Measurements from ENCODE around the gene RDH14. TPM values are rescaled to one million over a fixed set of nuclear protein-coding genes. Genes with fewer than 3 reads are reported as not detected.

RDH14 gene
- 10 to 100 TPM in 1 of 2 donors, 1 to 10 TPM in 1; 8.7 to 10.1 TPM for total RNA-seq
- 5.5 to 13.4 reads per million in 2 donors for total RNA-seq

- Mint-ChIP-seq H3K4me3 (peak within 1 kb of the TSS; percentile 91), H3K4me1 (peaks cover 22% of the 10 kb centered on the region), H3K27ac (peak within 1 kb of the TSS; percentile 92), H3K36me3 (ENCODE audit: low read depth) (peaks cover 3% of the 10 kb centered on the region), H3K27me3 (no peaks in the 10 kb centered on the region)
- ATAC-seq: peak; percentile 91
- peak; percentile 81 to 84 (median 83) for DNase-seq
- H3K9me3 ChIP-seq (ENCODE audit: control insufficient read depth, low read length, poor library complexity, severe bottlenecking): no peaks in the 10 kb centered on the region
These were observed at the start of gene RDH14 for GRCh38 chr2:18560031-18560796. Gene RDH14 (minus strand): TSS chr2:18560653. CDS start chr2:18560572, 81 bp downstream.

GRCh38 chr2:18610090-18610489 is 49.6 kb upstream of the RDH14 start:
- H3K27me3 Mint-ChIP-seq: no peaks in the 10 kb centered on the region
- no peak overlapping the region for H3K27ac Mint-ChIP-seq
- peaks cover 5% of the 10 kb centered on the region for H3K4me1 Mint-ChIP-seq
- no peak overlapping the region for H3K4me3 Mint-ChIP-seq
- H3K36me3 Mint-ChIP-seq (ENCODE audit: low read depth): no peaks in the 10 kb centered on the region
- ATAC-seq (no peak), DNase-seq (no peak)
- H3K9me3 ChIP-seq (ENCODE audit: control insufficient read depth, low read length, poor library complexity, severe bottlenecking): no peaks in the 10 kb centered on the region

GRCh38 chr2:18605115-18605514 is 44.7 kb upstream of the RDH14 start:
- no peaks in the 10 kb centered on the region for H3K27me3 Mint-ChIP-seq
- ATAC-seq: no peak
- no peaks in the 10 kb centered on the region for H3K36me3 Mint-ChIP-seq (ENCODE audit: low read depth)
- H3K9me3 ChIP-seq (ENCODE audit: control insufficient read depth, low read length, poor library complexity, severe bottlenecking): no peaks in the 10 kb centered on the region
- no peak overlapping the region for H3K27ac Mint-ChIP-seq
- peaks cover 5% of the 10 kb centered on the region for H3K4me1 Mint-ChIP-seq
- H3K4me3 Mint-ChIP-seq: no peak overlapping the region
- no peak for DNase-seq

- no peak overlapping the region for H3K27ac Mint-ChIP-seq
- no peaks in the 10 kb centered on the region for H3K27me3 Mint-ChIP-seq
- no peak overlapping the region for H3K4me3 Mint-ChIP-seq
- H3K36me3 Mint-ChIP-seq (ENCODE audit: low read depth): no peaks in the 10 kb centered on the region
- H3K4me1 Mint-ChIP-seq: peaks cover 5% of the 10 kb centered on the region
- ATAC-seq (no peak), DNase-seq (no peak)
- no peaks in the 10 kb centered on the region for H3K9me3 ChIP-seq (ENCODE audit: control insufficient read depth, low read length, poor library complexity, severe bottlenecking)
These were observed 44.1 kb upstream of the RDH14 start for GRCh38 chr2:18604531-18604885.

- H3K27ac Mint-ChIP-seq: no peak overlapping the region
- H3K27me3 Mint-ChIP-seq: no peaks in the 10 kb centered on the region
- ATAC-seq (no peak), DNase-seq (no peak)
- H3K9me3 ChIP-seq (ENCODE audit: control insufficient read depth, low read length, poor library complexity, severe bottlenecking): no peaks in the 10 kb centered on the region
- peaks cover 5% of the 10 kb centered on the region for H3K4me1 Mint-ChIP-seq
- H3K36me3 Mint-ChIP-seq (ENCODE audit: low read depth): no peaks in the 10 kb centered on the region
- H3K4me3 Mint-ChIP-seq: no peak overlapping the region
These were observed 43.5 kb upstream of the RDH14 start for GRCh38 chr2:18603854-18604530.

- Mint-ChIP-seq H3K4me1 (peaks cover 5% of the 10 kb centered on the region), H3K36me3 (ENCODE audit: low read depth) (no peaks in the 10 kb centered on the region), H3K27ac (no peak overlapping the region), H3K27me3 (no peaks in the 10 kb centered on the region), H3K4me3 (no peak overlapping the region)
- DNase-seq (no peak), ATAC-seq (no peak)
- H3K9me3 ChIP-seq (ENCODE audit: control insufficient read depth, low read length, poor library complexity, severe bottlenecking): no peaks in the 10 kb centered on the region
These were observed 41.8 kb upstream of the RDH14 start for GRCh38 chr2:18602298-18602697.

GRCh38 chr2:18600255-18600613 is 39.8 kb upstream of the RDH14 start:
- Mint-ChIP-seq H3K27me3 (no peaks in the 10 kb centered on the region), H3K4me1 (peaks cover under 1% of the 10 kb centered on the region), H3K4me3 (no peak overlapping the region), H3K36me3 (ENCODE audit: low read depth) (no peaks in the 10 kb centered on the region), H3K27ac (no peak overlapping the region)
- ATAC-seq (no peak), DNase-seq (no peak)
- no peaks in the 10 kb centered on the region for H3K9me3 ChIP-seq (ENCODE audit: control insufficient read depth, low read length, poor library complexity, severe bottlenecking)

GRCh38 chr2:18599509-18600254 is 39.2 kb upstream of the RDH14 start:
- Mint-ChIP-seq H3K27ac (no peak overlapping the region), H3K27me3 (no peaks in the 10 kb centered on the region), H3K4me1 (no peaks in the 10 kb centered on the region), H3K4me3 (no peak overlapping the region), H3K36me3 (ENCODE audit: low read depth) (no peaks in the 10 kb centered on the region)
- no peak for ATAC-seq
- DNase-seq: no peak
- H3K9me3 ChIP-seq (ENCODE audit: control insufficient read depth, low read length, poor library complexity, severe bottlenecking): no peaks in the 10 kb centered on the region

- H3K36me3 Mint-ChIP-seq (ENCODE audit: low read depth): no peaks in the 10 kb centered on the region
- H3K4me3 Mint-ChIP-seq: no peak overlapping the region
- no peaks in the 10 kb centered on the region for H3K27me3 Mint-ChIP-seq
- DNase-seq: no peak
- H3K27ac Mint-ChIP-seq: no peak overlapping the region
- ATAC-seq: no peak
- H3K4me1 Mint-ChIP-seq: no peaks in the 10 kb centered on the region
- H3K9me3 ChIP-seq (ENCODE audit: control insufficient read depth, low read length, poor library complexity, severe bottlenecking): no peaks in the 10 kb centered on the region
These were observed 38.5 kb upstream of the RDH14 start for GRCh38 chr2:18598848-18599484.

GRCh38 chr2:18597618-18598017 is 37.2 kb upstream of the RDH14 start:
- H3K36me3 Mint-ChIP-seq (ENCODE audit: low read depth): peaks cover 3% of the 10 kb centered on the region
- no peaks in the 10 kb centered on the region for H3K27me3 Mint-ChIP-seq
- H3K27ac Mint-ChIP-seq: no peak overlapping the region
- H3K9me3 ChIP-seq (ENCODE audit: control insufficient read depth, low read length, poor library complexity, severe bottlenecking): no peaks in the 10 kb centered on the region
- DNase-seq (no peak), ATAC-seq (no peak)
- no peak overlapping the region for H3K4me3 Mint-ChIP-seq
- no peaks in the 10 kb centered on the region for H3K4me1 Mint-ChIP-seq

- H3K4me3 Mint-ChIP-seq: no peak overlapping the region
- DNase-seq (no peak), ATAC-seq (no peak)
- H3K4me1 Mint-ChIP-seq: no peaks in the 10 kb centered on the region
- no peaks in the 10 kb centered on the region for H3K9me3 ChIP-seq (ENCODE audit: control insufficient read depth, low read length, poor library complexity, severe bottlenecking)
- no peaks in the 10 kb centered on the region for H3K27me3 Mint-ChIP-seq
- no peak overlapping the region for H3K27ac Mint-ChIP-seq
- peaks cover 3% of the 10 kb centered on the region for H3K36me3 Mint-ChIP-seq (ENCODE audit: low read depth)
These were observed 36.5 kb upstream of the RDH14 start for GRCh38 chr2:18596993-18597392.

- Mint-ChIP-seq H3K36me3 (ENCODE audit: low read depth) (peaks cover 3% of the 10 kb centered on the region), H3K4me1 (no peaks in the 10 kb centered on the region), H3K4me3 (no peak overlapping the region), H3K27me3 (no peaks in the 10 kb centered on the region), H3K27ac (no peak overlapping the region)
- DNase-seq (no peak), ATAC-seq (no peak)
- no peaks in the 10 kb centered on the region for H3K9me3 ChIP-seq (ENCODE audit: control insufficient read depth, low read length, poor library complexity, severe bottlenecking)
These were observed 33.0 kb upstream of the RDH14 start for GRCh38 chr2:18593496-18593895.

- no peaks in the 10 kb centered on the region for H3K27me3 Mint-ChIP-seq
- DNase-seq (no peak), ATAC-seq (no peak)
- H3K4me1 Mint-ChIP-seq: no peaks in the 10 kb centered on the region
- no peak overlapping the region for H3K27ac Mint-ChIP-seq
- H3K36me3 Mint-ChIP-seq (ENCODE audit: low read depth): peaks cover 5% of the 10 kb centered on the region
- H3K9me3 ChIP-seq (ENCODE audit: control insufficient read depth, low read length, poor library complexity, severe bottlenecking): no peaks in the 10 kb centered on the region
- no peak overlapping the region for H3K4me3 Mint-ChIP-seq
These were observed 31.9 kb upstream of the RDH14 start for GRCh38 chr2:18592372-18592771.
